OCI-M1 (cell line): ENCODE measurements around the gene PRELID3B.
A peak's percentile ranks its signal among the peaks of the same experiment; 100 is the strongest.

ENCODE experiments used
- DNase-seq: peaks from one replicate; lab custom pipeline; 2025; lab: John Stamatoyannopoulos, UW

The PRELID3B gene

GRCh38 chr20:59010321-59010994 is 32.1 kb downstream of the PRELID3B start:
- DNase-seq: no peak

GRCh38 chr20:59008715-59009336 is 33.8 kb downstream of the PRELID3B start:
- no peak for DNase-seq

DNA sequence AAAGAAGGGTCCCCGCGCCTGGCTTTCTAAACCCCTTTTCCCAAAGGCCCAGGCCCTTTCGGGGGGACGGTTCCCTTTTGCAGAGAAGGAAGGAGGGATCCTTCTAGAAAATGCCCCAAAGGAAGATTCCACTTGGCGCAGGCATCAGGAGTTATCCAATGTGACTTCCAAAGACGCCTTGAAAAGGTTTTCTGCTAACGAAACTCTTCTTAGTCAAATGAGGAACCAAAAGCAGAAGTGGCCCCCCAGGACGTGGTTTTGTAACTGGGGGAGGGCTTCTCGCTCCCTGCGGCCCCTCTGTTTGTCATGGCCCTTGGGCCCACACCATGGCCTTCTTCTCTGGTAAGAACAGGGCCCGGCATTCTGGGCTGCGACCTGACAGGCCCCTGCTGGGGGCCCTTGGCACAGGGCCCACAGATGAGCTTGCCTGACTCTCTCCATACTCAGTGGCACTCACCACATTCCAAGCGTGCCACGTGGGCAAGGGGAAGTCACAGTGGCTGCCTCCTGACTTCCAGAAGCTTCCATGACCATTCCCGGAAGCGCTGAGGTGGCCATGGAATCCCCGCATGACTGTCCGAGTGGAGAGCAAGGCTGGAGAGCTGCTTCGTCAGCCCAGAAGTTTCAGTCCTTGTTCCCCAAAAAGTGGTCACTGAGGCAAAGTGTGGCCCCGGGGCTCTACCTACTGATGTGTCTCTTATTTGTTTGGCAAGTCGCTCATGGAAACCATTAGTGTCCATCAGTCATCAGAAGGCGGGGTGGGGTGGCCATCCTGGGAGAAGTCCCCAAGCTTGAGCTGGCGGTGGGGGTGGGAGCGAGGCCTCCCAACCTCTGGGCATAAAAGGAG is 34.7 kb downstream of the PRELID3B start:
- peak; percentile 48 for DNase-seq

GRCh38 chr20:59006864-59007664 is 35.5 kb downstream of the PRELID3B start, which contains the start of gene CTSZ:
Gene CTSZ, minus strand, starts transcription at chr20:59007254. Its CDS starts 126 bp downstream, at chr20:59007128.
- no peak for DNase-seq

DNA sequence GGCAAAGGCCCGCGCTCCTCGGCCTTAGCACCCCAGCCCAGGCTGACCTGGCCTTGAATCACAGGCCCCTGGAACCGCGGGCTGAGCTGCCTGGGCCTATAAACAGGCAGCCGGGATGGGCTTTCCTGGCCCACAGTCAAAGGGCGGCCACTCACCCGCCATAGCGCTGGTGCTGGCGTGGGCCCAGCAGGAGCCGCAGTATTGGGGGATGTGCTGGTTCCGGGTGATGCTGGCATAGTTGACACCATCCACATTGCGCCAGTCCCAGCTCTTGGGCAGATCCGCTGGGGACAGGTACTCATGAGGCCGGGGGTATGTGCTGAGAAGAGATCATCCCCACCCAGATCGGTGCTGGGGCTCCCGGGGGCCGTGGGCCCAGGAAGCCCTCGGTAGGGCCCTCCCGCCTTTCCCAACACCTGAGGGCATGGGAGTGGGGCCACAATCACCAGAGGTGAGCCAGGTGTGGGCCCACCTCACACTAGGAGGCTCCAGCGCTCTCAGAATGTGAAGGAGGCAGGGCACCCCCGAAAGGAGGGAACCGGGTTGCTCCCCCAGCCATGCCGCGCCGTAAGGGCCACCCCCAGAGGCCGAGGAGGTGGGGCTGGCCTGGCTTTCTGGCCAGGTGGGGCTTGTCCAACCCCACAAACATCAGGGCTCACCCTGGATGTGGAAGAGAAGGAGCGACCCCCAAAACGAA is 36.3 kb downstream of the PRELID3B start:
- DNase-seq: no peak

DNA sequence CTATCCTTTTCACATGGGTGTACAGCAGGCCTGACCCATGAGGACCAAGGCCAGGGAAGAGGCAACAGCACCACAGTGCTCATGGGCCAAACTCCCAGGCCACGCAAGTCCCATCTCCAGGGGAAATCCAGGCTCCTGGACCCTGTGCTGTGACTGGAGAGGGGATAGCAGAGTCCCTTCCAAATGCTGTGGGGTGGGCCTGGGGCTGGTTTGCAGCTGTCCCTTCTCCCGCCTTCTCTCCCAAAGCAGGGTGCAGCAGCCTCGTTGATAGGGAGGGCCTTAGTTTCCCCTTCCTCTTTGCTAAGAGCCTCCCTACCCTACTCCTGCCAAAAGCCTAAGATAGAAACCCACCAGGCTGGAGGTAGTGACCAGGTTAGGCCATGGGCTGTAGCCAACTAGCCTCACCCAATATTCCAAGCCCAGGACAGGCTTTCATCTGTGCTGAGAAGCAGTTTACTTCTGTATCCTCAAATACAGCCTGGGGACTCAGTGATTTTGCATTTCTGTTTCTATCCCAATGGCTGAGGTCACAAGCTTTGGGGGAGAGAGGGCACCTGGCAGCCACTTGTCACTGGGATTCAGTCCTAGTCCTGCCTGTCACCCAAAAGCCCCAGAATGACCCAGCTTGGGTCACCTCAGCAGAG is 36.9 kb downstream of the PRELID3B start:
- no peak for DNase-seq

- DNase-seq: peak; percentile 27
Measured at GRCh38 chr20:59004763-59005522, 37.6 kb downstream of the PRELID3B start.

- DNase-seq: peak; percentile 22
Measured at GRCh38 chr20:59004493-59004762, 38.2 kb downstream of the PRELID3B start.

DNA sequence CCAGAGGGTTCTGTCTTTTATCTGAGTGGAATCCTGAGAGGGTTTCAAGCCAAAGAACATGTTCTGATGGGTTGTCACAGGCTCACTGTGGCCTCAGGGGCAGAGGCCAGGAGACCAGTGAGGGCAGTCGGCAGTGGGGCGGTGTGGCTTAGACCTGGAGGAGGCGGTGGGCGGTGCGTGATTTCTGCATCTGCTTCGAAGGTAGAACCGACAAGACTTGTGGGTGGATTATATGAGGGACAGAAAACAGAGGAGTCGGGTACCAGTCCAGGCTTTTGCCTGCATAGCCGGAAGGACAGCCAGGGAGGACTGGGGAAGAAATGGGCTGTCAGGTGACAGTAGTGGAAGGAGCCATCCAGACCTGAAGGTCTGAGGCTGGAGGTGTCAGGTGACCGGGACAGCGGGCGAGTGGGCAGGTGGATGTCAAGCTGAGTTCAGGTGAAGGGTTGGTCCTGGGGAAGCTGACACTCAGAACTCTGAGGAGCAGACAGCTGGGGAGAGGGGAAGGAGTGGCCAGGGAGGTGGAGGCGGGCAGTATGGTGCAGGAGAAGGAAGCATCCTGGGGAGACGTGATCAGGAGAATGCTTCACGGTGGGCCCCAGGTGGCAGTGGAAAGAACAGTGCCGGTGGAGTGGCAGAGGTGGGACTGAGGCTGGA is 38.6 kb downstream of the PRELID3B start:
- DNase-seq: no peak

- DNase-seq: no peak
Measured at GRCh38 chr20:59002874-59003399, 39.6 kb downstream of the PRELID3B start.

DNA sequence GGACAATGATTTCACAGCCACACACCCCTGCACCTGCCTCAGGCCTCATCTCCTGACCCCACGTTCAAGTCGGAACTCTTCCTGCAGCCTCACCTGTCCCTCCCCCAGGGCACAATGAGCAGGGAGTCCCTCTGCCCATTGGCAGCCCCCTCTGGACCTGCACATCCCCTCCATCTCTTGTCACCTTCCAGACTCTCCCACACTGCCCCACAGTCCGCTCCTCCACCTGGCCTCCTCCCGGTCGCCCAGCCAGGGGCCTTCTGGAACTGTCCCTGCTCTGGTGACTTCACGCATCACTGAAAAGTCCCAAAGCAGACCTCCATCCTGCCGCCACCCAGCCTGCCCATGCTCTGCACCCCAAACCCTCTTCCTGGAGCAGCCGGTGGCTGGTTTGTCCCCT is 40.2 kb downstream of the PRELID3B start:
- no peak for DNase-seq

DNA sequence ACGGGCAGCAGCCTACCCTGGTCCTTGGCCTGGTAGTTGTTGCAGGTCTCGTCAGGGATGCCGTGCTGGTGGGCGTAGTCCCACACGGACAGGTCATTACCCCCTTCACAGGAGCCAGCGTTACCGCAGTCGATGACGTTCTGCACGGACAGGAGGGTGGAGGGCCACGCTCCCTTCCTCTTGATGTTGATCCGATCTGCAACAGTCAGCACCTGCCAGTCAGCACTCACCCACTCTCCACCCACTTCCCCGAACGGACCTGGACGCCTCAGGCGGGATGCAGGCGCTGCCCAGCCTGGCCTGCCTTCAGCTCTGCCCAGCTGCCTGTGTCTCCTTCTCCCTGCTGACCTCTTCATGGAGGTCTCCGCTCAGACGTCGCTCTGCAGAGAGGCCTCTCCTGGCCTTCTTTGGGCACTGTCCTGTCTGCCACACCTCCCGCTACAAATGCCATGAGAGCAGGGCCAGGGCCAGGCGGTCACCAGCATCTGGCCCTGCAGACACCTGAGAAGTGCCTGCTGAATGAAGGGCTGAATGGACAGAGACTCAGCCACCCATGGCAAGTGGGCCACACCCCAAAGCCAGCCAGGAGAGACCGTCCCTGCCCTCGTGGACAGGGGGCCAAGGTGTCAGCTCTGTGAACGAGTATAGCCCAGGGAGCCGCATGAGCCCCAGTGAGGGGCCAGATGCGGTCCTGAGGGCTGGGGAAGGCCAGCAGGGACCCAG is 41.0 kb downstream of the PRELID3B start:
- no peak for DNase-seq

DNA sequence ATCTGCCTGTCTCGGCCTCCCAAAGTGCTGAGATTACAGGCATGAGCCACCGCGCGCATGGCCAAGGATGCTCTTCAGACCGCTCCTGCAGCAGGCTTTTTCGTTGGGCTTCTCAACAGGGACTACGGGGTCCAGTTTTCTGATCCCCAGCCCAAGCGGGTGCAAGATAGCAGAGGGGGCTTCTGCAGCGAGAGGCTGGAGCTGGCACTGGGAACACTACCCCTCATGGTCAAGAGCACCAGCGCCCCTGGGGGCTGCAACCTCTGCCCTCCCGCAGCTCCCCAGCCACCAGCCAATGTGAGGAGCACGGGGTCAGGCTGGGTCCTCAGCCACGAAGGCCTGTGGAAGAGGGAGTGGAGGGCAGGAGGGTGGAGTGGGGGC is 41.5 kb downstream of the PRELID3B start:
- DNase-seq: no peak

DNA sequence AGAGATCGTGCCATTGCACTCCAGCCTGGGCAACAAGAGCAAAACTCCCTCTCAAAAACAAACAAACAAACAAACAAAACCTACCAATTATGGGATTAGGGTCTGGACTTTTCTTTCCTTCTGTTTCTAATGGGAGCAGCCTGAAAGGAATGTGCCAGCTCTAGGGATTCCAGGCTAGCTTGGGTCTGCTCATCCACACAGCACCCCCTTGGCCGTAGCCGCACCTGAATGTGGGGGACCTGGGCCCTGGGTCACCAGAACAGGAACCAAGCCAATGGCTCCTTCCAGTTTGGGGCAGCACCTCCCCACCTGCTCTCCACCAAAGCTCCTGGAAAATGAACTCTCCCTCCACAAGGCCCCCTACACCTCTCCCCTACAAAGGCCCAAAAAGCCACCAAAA is 42.3 kb downstream of the PRELID3B start:
- DNase-seq: no peak

- DNase-seq: no peak
Measured at GRCh38 chr20:58998656-58999055, 43.9 kb downstream of the PRELID3B start.

GRCh38 chr20:58997141-58997770 is 45.3 kb downstream of the PRELID3B start:
- DNase-seq: no peak

DNA sequence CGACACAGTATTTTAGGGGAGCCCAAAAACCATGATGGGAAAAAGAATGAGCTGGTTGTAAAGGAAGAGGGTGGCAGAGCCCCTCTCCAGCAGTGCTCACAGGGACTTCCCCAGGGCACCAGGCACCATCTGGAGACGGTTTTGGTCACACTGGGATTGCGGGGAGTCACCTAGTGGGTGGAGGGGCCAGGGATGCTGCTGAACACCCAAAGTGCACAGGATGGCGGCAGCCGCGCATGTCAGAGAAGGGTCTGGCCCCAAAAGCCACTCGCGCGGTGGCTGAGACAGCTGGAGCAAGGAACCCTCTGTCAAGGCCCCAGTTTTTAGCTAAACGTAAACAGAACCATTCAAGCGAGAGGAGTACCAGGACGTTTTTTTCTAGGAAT is 46.4 kb downstream of the PRELID3B start:
- DNase-seq: no peak

DNA sequence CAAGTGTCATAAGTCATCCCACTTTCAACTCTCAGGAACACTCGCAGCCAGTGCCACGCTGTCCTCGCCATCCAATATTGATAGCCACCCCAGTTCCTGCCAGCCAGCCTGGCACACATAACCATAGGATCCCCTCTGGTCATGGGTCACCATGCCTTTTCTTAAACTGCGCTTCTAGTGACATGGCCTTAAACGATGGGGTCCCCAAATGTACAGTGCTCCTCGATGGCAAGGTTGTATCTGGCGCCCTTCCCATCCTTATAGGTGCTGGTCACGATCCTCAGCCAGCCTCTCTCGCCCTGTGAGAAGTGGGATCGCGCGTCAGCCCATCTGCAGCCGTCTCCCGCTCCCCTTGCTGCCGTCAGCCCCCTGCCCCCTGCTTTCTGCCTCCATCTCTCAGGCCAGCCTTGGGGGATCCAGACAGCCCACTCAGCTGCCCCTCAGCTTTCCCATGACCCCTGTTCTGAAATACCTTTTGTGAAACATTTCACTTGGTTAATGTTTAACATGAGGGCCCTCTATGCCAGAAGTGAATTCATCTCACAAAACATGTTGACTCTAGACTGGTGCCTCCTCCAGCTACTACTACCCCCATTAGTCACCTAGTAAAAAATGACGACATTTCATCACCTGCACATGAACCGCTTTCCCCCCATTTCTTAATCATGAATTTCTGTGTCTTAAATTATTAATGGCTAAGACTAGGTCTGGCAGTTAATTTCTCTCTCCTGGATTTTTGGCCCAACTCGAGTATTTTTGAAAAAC is 46.9 kb downstream of the PRELID3B start:
- DNase-seq: no peak
